ENCODE results near the gene FLACC1.
"Not testable (repeated sequence)": the region's sequence is repeated elsewhere in the genome, so short reads cannot be mapped to it uniquely, and the experiment has no call there.

Gene FLACC1

GRCh38 chr2:201357221-201357620 lies at the start of gene FLACC1:
Gene FLACC1 (minus strand): TSS chr2:201357345. CDS start chr2:201351404, 5,941 bp downstream.
- DNase-seq (ENCODE audit: low read depth in 2 of 2) = no peak

GRCh38 chr2:201406077-201406662 lies 49.0 kb upstream of the FLACC1 start:
- DNase-seq (ENCODE audit: low read depth in 2 of 2) = no peak

- no peak for DNase-seq (ENCODE audit: low read depth in 2 of 2)
Observed at GRCh38 chr2:201404699-201405280, 47.6 kb upstream of the FLACC1 start.

GRCh38 chr2:201403880-201404279 lies 46.7 kb upstream of the FLACC1 start:
- no peak for DNase-seq (ENCODE audit: low read depth in 2 of 2)

- DNase-seq (ENCODE audit: low read depth in 2 of 2) = no peak
Observed at GRCh38 chr2:201402651-201403562, 45.8 kb upstream of the FLACC1 start.

- DNase-seq (ENCODE audit: low read depth in 2 of 2) = no peak
Observed at GRCh38 chr2:201401815-201402214, 44.7 kb upstream of the FLACC1 start.

GRCh38 chr2:201396595-201396994 lies 39.5 kb upstream of the FLACC1 start:
- DNase-seq (ENCODE audit: low read depth in 2 of 2) = no peak

- no peak for DNase-seq (ENCODE audit: low read depth in 2 of 2)
Observed at GRCh38 chr2:201383136-201383535, 26.0 kb upstream of the FLACC1 start.

GRCh38 chr2:201378496-201379397 lies 21.6 kb upstream of the FLACC1 start:
- no peak for DNase-seq (ENCODE audit: low read depth in 2 of 2)

GRCh38 chr2:201377218-201377617 lies 20.1 kb upstream of the FLACC1 start:
- no peak for DNase-seq (ENCODE audit: low read depth in 2 of 2)

GRCh38 chr2:201369775-201370174 lies 12.6 kb upstream of the FLACC1 start:
- DNase-seq (ENCODE audit: low read depth in 2 of 2) = no peak

GRCh38 chr2:201369318-201369717 lies 12.2 kb upstream of the FLACC1 start:
- not testable (repeated sequence) for DNase-seq (ENCODE audit: low read depth in 2 of 2)

- no peak for DNase-seq (ENCODE audit: low read depth in 2 of 2)
Observed at GRCh38 chr2:201366146-201366545, 9.0 kb upstream of the FLACC1 start.

GRCh38 chr2:201363857-201364560 lies 6.9 kb upstream of the FLACC1 start:
- DNase-seq (ENCODE audit: low read depth in 2 of 2) = no peak

- no peak for DNase-seq (ENCODE audit: low read depth in 2 of 2)
Observed at GRCh38 chr2:201362396-201362795, 5.3 kb upstream of the FLACC1 start.

- DNase-seq (ENCODE audit: low read depth in 2 of 2) = no peak
Observed at GRCh38 chr2:201361078-201361733, 4.1 kb upstream of the FLACC1 start.

GRCh38 chr2:201360256-201360655 lies 3.1 kb upstream of the FLACC1 start:
- no peak for DNase-seq (ENCODE audit: low read depth in 2 of 2)

GRCh38 chr2:201358684-201359083 lies 1.5 kb upstream of the FLACC1 start:
- peak in 1 of 2 donors; percentile 36 for DNase-seq (ENCODE audit: low read depth in 2 of 2)

- no peak for DNase-seq (ENCODE audit: low read depth in 2 of 2)
Observed at GRCh38 chr2:201353116-201353515, 4.0 kb downstream of the FLACC1 start.

- DNase-seq (ENCODE audit: low read depth in 2 of 2) = no peak
Observed at GRCh38 chr2:201350879-201351278, 6.3 kb downstream of the FLACC1 start.

GRCh38 chr2:201349601-201350000 lies 7.5 kb downstream of the FLACC1 start:
- DNase-seq (ENCODE audit: low read depth in 2 of 2) = no peak

Measured in stimulated activated CD4-positive, alpha-beta T cell treated with anti-CD3 and anti-CD28 coated beads, Interleukin-4, amount 100 ng/mL, for 48 hours (primary cell).